HG03520 (cell line): ENCODE data around the gene SHC2.

ENCODE experiments used
- ATAC-seq: cut with Tn5 transposase; IDR thresholded peaks from one replicate; pipeline ENCODE4 v1.9.1; 2021; ENCODE audit warnings: mild to moderate bottlenecking, moderate library complexity; ENCODE audit not compliant: unreplicated experiment

Gene SHC2

DNA sequence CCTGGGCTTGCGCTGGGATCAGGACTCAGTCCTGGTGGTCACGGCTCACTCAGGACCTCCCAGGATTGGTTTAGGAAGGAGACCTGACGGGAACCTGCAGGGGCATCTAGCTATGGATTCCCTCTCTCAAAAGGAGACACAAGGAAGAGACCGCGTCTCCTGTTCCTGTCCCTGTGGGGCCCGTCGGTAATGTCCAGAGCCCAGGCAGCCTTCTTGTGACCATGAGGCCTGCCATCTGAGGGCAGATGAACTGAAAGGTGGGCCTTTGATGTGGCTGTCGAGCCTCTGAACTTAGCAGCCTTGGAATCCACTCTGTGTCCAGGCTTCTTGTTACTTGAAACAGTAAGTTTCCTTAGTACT lies 84.7 kb downstream of the SHC2 start:
- ATAC-seq = no peak

DNA sequence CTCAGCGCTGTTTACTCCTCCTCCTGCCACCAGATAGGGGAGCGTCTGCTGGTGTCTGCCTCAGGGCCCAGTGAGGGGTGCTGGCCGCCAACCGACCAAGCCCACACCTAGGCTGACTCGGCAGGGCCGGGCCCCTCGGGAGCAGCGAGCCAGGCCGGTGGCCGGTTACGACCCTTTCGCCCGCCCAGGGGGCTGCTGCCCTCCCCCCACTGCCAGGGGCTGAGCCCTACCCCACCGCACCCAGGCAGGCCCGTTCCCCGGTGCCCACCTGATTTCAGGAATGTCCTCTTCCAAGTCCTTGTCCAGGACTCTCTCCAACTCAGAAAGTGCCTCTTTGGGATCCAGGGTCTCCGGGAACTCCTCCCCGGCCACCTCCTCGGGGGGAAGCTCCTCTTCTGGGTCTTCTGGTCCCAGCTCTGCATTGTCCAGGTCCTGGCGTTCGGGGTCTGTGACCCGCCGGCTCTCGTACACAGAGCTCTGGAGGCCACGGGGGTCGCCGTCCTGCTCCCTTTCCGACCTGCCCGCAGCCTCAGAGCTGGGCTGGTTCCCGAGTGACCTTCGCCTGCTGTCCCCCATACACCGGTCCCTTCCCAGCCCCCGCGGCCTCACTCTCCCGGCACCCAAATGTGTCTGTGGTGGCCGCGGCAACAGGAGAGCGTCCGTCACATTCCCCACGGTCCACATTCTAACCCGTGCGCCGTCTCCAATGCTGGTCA lies 85.3 kb downstream of the SHC2 start:
- no peak for ATAC-seq

DNA sequence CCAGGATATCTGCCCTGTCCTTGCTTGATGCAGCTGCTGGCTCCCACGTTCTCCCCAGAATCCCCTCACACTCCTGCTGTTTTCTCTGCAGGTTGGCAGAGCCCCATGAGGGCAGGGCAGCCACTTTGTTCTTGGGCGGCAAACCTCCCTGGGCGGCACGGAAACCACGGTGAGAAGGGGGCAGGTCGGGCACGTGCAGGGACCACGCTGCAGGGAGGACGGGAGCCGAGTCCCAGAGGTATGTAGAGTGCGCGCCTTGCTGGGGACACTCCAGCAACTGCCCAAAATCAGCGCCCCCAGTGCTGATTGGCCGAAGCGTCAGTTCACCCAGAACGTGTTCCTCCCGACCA lies 86.0 kb downstream of the SHC2 start:
- ATAC-seq = no peak

DNA sequence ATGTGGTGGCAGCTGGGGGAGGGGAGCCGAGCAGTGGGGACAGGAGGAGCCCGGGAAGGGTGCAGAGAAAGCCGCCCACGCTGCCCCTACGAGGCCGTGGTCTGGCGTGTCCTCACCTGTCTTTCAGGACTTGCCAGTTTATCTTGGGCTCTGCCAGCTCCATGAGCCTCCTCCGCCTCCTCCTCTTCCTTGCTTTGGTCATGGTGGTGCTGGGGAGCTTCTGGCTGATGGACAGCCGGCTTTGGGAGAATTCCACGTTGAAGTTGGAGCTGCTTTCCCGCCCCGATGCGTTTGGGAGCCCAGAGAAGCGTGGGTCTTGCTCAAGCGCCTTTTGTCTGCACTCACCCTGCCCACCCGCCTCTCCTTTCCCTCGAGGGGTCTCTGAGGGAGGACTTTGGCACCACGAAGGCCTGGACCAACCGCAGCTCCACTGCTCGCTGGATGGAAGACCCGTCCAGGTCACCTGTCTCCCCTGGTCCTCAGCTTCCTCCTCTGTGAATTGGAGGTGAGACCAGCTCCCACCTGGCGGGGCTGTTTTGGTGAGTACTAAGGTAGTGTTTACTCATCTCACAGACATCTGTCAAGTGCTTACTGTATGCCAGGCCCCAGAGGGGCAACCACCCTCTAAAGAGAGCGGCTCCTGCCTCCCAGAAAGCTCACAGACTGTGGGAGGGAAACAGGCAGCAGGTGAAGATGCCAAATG lies 86.5 kb downstream of the SHC2 start:
- ATAC-seq = no peak

DNA sequence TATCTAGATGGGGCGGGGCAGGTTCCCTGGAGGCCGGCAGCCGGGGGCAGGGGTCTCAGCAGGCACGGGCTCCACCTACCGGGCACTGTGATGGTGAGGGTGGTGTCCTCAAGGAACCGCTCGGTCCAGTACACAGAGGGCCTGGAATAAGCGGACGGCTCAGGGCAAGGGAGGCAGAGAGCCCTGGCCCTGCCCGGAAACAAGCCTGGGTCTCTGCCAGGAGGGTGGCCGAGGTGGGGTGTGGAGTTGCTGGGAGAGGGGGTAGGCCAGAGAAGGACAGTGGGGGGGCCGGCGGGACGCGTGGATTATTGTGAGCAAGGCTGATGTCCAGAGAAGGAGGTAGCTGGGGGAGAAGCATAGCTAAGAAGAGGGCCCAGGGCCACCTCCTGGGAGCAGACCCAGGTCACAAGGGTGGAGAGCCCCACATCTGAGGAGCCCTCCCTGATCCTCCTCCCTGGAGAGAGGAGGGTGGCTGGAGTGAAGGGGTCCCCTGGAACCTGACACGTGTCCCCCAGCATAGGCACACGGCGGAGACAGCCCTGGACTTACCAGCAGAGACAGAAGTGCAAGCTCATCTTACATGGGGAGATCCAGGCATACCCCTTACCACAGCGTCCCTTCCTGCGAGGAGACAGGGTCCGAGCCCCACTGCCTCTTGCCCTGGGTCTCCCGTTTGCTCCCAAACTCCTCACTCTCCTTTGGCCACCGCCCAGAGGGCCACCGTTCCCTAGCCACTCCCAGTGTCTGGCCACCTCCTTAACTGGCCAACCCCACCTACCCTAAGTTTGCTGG lies 87.2 kb downstream of the SHC2 start:
- ATAC-seq = no peak

DNA sequence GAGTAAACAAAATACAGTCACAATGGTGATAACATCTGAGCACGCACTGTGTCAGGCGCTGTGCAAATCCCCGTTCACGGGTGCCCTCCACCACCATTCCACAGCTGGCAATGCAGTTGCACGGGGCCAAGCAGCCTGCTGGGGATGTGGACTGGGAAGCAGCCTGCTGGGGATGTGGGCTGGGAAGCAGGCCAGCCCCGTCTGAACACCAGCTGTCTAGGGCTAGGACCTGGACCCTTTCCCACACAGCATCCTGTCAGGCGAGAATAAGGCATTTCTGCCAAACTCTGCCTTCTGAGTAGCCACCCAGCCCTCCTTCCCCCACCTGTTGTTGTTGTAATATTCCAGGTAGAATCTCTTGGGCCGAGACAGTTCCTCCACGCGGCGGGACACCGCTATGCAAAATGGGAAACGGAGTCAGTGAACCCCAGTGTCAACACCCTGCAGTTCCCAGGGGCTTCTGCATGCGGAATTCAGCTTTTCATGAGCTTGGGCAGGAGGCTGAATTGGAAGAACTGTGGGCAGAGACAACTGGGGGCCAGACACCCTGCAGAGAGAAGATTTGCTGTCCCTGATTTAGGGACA lies 88.4 kb downstream of the SHC2 start:
- ATAC-seq = no peak

DNA sequence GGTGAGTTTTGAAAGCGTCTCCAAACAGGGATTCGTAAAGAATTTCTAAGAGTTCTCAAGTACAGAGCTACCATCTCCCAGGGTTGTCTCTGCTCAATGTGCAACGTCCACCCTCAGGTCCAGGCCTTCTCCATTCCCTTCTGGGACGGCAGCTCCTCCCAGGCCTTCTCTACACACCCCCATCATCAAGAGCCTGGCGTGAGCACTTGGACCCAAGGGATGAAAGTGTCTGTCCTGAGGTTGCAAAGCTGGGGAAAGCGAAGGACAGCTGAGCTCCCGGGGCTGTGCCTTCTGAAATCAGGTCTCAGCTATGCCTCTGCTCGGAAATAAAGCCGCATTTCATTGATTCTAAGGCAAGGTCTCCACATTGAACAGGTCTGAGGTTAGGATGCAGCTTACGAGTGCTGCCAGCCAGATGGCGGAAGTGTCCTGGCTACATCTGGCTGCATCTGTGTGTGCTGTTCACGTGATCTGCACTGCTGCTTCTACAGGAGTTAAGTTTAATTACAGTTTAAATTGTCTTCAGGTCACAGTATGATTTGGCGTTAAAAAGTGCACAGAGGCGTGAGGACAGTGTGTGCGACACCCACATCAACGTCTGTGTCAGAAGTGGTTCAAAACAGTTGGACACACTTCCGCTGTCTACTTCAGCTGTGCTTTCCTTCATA lies 89.2 kb downstream of the SHC2 start:
- no peak for ATAC-seq

DNA sequence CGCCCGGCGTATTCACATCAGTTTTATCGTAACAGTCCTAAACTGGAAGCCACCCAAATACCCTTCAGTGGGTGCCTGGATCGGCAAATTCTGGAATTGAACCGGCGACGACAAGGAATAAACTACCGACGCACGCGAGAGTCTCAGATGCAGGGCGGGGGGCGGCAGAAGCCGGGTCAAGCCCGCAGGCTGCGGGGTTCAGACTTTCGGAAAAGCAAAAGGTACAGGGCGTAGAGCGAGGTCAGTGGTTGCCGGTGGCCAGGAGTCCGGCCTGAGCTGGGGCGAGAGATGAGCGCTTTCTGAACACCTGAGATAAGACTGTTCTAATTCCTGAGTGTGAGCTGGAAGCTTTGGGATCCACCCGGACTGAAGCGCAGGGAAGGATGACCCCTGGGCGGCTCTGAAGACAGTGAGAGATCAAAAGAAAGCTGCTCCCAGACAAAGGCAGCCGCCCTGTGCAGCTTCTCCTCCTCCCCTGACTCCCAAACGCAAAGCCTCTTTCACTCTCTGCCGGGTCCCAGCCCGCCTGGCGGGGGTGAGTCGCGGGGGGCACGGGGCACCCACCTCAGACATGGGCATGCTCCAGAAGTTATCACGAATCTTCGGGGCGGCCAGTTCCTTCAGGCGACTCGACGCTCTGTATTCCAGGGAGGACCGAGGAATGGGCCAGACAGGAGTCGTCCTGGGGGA lies 90.0 kb downstream of the SHC2 start:
- ATAC-seq = no peak

DNA sequence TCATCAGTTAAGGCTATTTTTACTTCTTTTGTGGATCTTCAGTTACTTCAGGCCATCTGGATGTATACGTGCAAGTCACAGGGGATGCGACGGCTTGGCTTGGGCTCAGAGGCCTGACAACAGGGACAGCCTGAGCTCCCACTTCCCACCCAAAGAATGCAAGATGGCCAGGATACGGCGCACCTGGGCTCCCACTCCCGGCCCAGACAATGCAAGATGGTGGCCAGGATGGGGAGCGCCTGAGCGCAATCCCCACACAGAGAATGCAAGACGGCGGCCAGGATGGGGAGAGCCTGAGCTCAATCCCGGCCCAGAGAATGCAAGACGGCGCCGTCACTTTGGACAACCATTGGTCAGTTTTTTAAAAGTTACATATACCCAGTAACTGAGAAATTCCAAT lies 91.0 kb downstream of the SHC2 start:
- ATAC-seq = no peak

DNA sequence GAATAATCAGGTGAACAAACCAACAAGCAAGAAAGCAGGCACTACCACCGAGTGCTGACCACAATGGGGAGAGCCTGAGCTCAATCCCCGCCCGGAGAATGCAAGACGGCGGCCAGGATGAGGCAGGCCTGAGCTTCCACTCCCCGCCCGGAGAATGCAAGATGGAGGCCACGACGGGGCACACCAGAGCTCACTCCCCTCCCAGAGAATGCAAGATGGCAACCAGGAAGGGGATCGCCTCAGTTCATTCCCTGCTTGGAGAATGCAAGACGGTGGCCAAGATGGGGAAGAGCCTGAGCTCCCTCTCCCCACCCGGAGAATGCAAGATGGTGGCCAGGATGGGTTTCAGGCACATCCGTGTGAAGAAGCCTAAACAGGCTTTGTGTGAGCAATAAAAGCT lies 91.6 kb downstream of the SHC2 start:
- ATAC-seq = no peak

DNA sequence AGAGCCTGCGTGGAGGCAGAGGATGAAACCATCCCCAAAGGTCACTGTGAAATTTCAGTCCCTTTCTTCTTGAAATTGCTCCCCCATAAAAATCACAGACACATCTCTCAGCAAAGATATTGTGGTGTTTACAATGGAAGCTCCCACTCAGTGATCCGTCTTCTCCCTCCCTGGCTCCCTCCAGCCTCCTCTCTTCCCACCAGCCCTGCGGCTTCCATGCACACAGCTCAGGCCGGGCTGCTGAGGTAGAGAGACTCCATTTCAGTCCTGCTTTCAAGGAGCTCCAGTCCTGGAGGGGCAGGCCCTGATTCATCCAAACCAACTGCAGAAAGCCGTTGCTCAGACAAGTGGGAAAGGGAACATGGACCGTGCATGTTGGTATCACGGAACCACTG lies 92.2 kb downstream of the SHC2 start:
- no peak for ATAC-seq

DNA sequence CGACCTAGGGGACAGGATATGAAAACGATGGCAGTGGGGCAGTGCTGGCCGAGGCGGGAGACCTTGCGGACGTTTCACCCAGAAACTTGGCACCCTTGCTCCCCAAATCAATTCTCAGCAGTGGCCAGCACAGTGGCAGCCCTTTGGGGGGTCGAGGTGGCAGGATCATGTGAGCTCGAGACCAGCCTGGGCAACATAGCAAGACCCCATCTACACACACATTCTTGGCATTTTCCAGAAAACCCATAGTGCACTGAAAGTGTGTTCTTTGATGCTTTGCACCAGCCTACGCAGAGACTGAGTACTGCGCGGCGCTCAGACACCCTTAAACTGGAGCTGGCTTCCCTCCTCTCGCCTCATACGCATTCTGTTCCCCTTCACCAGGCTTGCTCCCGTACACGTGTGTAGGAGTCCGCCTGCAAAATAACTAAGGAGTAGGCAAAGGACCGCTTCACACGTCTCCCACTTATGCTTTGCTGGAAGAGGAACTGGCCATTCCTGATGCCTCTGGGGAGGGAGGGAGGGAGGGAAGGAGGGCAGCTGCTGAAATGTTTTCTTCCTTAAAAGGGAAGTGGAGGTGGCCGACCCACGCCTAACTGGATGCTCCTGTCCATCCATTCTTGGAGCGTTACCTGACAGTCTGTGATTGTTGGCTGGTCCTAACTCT lies 92.7 kb downstream of the SHC2 start:
- ATAC-seq = no peak

DNA sequence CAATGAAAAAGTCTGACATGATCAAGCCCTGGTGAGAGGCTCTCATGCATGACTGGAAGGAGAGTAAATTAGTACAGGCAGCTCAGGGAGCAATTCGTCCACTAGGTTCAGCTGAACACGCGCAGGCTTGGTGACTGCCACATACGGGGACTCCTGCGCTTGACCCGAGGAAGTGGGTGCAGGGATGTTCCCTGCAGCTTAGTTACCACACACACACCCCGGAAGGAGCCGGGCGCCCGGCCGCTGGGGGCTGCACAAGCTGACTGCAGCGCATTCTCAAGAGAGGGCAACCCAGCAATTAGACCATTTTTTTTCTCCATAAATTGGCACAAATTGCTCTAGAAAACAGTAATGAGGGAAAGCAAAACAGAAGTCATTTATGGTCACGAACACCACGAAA lies 93.3 kb downstream of the SHC2 start:
- no peak for ATAC-seq

DNA sequence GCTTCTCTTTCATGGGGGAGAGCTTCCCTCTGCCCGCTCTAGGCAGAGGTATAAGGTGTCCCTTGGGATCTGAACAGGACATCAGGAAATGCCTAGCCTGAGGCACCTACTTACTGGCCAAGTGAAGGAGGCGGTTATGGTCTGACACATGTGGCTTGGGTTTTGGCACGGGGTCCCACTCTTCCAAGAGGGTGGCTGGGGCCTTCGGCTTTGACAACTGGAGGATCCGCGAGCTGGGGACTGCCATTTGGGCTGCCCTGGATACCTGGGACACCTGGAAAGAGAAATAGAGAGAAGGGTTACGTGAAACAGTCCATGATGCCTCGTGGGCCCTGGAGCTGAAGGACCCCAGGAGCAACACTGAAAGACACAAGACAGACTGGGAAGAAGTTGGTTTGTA lies 93.9 kb downstream of the SHC2 start:
- no peak for ATAC-seq
